ENCODE measurements around the gene LRWD1.
A peak's percentile ranks its signal among the peaks of the same experiment; 100 is the strongest.
"Not testable (repeated sequence)": the region's sequence is repeated elsewhere in the genome, so short reads cannot be mapped to it uniquely, and the experiment has no call there.

LRWD1 gene

DNA sequence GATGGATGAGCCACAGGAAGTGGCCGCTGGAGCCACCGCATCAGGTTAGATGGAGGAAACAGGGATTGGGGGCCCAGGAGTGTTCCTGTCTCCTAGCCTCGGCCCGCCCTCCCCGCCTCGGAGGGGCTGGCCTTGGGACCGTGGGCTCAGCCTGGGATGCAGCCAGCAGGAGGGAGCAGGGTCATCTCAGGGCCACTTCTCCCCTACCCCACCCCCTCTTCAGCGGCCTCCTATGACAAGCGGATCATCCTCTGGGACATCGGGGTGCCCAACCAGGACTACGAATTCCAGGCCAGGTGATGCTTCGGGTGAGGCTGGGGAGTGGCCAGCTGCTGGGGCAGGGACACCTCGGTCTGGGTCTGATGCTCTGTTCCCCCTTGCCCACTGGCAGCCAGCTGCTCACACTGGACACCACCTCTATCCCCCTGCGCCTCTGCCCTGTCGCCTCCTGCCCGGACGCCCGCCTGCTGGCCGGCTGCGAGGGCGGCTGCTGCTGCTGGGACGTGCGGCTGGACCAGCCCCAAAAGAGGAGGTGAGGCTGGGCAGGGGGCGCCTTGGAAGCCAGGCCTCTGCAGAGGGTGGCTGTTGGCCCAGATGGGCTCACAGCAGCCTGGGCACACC, 4.7 kb downstream of the LRWD1 start:
- DNase-seq: no peak

DNA sequence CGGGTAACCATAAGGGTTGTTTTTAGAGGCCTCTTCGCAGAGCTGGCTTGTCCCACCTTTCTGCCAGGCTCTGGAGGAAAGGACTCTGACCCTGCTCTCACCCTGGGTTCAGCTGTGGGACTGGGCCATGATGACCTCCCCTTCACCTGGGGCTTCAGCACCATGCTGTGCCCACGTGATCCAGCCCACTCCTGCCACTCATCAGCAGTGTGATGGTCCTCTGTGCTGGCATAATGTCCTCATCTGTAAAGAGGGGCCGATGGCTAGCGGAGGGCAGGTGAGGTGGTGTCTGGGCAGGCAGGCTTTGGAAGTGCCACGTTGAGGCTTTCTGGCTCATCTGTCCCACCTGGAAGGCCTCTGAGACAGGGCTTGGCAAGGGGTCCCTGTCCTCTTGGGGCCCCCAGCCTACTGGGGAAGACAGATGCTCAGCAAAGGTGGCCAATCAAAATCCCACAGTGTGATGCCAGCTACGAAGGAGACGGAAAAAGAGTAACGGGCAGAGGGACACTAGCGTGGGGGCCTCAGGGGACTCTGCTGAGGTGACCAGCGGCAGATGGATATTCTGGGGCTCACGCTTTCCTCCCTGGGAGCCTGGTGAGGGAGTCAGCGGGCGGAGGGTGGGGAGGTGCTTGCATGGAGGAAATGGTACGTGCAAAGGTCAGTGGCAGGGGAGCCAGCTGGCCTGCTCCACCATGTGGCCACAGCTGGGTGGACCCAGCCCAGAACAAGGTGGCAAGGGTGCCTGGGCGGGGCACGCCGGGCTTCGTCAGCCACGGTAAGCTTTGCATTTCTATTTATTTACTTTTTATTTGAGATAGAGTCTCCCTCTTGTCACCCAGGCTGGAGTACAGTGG, 5.4 kb downstream of the LRWD1 start:
- DNase-seq: no peak

DNA sequence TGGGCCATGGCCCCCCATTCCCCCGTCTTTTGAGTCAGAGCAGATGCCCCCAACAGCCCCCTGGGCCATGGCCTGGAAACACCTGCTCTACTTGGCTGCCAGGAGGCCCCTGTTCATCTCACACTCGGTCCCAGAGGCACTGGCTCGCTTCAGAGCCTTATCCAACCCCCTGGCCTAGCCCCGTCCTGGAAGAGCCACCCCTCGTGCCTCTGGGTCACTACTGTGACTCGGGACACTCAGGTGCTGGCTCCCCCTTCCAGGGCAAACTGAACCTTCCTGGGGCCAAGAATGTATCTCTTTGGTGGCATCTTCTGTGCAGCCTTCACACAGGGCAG, 7.0 kb downstream of the LRWD1 start:
- no peak for DNase-seq

DNA sequence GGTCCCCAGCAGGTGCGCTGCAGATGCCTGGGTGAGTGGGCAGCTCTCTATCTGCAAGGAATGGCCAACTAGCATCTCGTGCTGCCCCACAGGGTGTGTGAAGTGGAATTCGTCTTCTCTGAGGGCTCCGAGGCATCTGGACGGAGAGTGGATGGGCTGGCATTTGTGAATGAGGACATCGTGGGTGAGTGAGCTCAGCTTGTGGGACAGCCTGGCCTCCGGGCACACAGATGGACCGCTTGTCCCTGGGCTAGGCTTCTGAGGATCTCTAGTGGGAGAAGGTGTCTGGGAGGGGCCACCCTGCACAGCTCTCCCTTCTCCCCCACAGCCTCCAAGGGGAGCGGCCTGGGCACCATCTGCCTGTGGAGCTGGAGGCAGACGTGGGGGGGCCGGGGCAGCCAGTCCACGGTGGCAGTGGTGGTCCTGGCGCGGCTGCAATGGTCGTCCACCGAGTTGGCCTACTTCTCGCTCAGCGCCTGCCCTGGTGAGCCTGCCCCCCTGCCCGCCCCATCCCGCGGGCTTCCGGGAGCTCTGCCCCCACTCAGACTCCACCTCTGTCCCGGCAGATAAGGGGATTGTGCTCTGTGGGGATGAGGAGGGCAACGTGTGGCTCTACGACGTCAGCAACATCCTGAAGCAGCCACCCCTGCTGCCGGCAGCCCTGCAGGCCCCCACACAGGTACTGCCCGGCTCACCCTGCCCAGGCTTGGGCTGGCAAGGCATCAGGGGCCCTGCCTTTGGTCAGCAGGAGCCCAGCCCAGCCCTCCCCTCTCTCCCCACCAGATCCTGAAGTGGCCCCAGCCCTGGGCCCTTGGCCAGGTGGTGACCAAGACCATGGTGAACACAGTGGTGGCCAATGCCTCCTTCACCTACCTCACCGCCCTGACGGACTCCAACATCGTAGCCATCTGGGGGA, 7.6 kb downstream of the LRWD1 start:
- no peak for DNase-seq

DNA sequence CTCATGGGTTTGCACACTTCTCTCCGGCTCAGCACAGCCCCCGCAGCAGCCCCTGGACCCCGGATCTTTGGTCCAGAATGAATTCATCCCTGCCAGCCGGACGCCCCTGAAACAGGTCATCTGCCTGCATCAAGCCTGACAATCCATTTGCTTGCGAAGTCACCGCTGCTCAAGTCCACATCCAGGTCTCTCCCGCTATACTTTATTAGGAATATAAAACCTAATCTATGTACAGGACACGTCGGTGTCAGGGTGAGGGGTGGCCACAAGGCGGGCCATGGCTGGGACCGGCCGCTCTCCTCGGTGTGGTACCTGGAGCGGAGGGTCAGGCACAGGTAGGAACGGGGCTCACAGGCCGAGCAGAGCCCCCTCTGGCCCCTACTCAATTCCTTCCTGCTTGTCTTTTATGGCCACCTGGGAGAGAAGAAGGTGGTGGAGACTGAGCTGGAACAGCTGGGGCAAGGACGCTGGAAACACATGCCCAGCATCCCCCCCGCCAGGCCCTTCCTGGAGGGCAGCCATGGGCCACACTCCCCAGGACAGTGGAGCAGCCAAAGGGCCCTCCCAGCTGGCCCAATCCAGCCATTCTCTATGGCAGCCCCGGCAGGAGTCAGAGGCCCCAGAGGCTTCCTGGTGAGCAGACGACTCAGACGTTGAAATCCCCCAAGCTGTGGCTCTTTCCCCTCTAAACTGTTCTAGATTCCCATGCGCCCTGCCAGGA, 8.6 kb downstream of the LRWD1 start:
- DNase-seq: no peak

DNA sequence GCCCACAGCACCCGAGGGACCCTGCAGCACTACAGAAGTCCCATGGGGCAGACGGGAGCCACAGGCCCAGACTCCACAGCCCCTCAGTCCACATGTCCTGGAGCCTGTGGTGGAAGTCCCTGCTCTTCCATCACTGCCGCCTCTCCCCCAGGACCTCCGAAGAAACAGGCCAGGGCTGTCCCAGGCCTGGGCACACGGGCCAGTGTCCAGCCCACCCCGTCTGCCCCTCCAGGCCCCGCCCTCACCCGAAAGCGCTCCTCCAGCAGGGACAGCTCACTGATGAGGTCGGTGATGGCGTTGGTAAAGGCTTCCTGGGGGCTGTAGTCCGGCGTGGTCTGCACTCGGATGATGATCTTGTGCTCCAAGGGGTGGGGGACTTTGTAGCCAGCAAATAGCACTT, 9.3 kb downstream of the LRWD1 start:
- DNase-seq: not testable (repeated sequence)

DNA sequence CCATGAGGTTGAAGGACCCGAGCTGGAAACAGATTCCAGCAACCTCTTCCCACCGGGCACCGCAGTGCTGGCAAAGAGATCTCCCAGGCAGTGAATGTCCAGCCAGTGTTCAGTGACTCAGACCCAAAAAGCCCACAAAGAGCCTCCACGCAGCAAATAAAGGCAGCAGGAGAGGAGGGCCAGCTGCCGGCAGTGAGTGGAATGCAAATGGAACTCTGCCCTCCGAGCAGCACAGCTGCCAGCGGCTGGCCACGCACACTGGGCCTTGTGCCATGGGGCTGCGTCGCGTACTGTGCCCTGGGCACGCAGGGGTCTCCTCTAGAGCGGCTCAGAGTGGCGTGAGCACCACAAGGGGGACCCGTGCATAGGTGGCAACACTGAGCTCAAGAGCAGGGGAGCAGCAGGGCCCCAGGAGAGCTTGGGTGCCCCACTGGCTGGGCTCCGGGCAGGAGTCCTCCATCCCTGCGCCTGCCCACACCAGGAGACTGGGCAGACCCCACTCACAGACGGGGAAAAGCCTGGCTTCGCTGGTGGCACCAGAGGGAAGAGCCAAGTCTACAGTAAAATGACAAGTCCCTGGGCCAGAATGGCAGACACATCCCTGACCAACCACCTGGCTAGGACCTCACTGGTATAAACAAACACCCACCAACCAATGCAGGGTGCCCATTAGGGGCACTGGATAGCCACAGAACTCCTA, 10.1 kb downstream of the LRWD1 start:
- DNase-seq: not testable (repeated sequence)

DNA sequence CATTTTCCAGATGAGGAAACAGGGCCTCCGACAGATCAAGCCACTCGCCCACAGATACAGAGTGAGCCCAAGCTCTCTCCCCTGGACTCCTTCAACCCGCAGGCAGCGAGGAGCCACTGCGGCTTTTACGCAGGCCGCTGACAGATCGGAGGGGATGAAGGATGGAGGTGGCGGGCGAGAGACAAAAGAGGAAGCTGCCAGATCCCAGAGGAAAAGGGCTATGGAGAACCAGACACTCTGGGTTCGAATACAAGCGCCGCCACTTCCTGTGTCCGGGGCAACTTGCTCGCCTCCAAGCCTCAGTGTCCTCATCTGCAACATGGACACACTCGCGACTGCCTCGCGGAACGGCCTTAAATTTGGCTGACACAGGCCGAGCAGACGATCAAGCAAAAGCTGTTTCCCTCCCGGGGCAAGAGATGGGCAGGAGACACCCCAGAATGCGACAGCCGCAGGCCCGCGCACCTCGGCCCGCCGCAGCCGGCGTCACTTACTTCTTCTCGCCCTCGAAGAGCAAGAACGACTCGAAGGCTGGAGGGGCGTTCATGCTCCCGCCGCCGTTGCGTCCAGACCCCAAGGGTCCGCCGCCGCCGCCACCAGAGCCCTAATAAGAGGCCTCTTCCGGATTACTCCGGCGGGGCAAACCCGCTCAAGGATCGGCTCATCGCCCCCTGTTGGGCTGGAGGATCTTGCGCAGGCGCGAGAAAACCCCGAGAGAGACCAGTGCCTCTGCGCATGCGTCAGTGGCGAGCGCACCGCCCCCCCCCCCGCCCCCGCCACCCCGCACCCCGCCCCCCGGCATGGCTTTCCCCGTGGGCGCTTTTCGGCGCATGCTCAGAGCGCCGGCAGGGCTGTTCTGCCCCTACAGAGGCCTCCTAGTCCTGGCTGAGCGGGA, 13.8 kb downstream of the LRWD1 start, which contains the start of gene POLR2J:
POLR2J (minus strand) TSS at position 609 of the 895 bp plus-strand sequence; CDS start at position 547, 62 bp downstream.
- peak; percentile 87 for DNase-seq

DNA sequence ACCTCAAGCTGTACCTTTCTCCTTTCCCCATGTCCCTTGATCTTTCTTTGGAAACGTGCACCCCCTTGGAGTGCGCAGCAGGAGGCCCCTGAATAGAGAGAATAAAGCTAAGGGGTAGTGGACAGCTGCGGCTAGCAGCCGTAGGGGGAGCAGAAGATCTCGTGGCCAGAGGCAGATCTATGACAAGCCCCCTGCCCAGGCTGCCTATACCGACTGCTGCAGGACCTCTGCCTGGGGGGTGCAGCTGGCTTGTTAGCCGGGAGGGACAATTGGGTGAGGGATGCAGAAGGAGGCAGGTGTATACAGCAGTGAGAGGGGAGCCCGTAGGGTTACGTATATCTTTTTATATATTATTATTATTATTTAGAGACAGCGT, 14.4 kb downstream of the LRWD1 start:
- DNase-seq: not testable (repeated sequence)

DNA sequence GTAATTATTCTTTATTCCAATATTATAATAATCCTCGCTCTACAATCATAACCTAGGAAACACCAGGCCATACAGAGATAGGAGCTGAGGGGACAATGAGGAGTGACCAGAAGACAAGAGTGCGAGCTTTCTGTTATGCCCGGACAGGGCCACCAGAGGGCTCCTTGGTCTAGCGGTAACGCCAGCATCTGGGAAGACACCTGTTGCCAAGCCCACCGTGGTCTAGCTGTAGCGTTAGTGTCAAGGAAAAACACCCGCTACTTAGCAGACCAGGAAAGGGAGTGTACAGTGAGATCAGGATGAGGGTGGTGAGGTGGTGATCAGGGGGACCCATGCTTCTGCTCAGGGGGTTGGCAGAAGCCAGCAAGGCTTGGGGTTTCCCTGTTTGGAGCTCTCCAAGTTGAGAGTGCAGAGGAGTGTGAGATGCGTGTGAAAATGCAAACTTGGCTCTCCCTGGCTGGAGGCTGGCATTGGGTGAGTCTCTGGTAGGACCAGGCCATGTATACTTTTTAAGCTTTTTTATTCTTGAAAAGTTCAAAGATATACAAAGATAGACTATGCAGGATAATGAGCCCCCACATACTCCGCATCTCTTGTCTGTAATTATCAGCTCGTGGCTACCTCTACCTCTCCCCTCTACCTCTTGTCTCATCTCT, 15.3 kb downstream of the LRWD1 start:
- DNase-seq: not testable (repeated sequence)

DNA sequence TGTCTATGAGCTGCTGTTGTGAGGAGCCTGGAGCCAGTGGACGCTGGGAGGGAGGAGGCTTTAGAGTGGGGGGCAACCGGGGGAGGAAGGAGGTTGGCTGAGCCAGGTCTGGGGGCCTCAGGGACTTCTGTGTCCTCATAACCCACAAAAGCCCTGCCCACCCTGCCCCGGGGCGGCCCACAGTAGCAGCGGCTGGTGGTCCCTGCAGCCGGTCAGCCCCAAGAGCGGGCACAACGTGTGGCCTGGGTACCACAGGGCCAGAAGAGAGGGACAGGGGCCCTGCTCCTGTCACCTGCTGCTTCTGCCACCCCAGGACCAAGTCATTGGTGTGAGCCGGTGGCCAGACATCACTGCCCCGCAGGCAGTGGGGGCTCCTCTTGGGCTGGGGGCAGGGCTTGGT, 17.2 kb downstream of the LRWD1 start:
- not testable (repeated sequence) for DNase-seq

DNA sequence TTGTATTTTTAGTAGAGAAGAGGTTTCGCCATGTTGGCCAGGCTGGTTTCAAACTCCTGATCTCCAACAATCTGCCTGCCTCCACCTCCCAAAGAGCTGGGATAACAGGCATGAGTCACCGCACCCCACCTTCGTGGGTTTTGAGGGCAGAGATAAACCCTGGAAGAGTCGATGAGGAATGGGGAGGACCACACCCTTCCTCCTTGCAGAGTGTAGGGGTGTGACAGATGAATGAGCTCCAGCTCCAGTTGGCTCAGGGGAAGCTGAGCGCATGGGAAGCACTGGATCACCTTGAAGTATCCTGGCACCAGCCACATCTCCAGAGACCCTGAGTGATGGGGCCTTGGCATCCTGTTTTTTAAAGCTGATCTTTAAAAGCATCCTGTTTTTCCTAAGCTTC, 19.5 kb downstream of the LRWD1 start:
- DNase-seq: not testable (repeated sequence)

DNA sequence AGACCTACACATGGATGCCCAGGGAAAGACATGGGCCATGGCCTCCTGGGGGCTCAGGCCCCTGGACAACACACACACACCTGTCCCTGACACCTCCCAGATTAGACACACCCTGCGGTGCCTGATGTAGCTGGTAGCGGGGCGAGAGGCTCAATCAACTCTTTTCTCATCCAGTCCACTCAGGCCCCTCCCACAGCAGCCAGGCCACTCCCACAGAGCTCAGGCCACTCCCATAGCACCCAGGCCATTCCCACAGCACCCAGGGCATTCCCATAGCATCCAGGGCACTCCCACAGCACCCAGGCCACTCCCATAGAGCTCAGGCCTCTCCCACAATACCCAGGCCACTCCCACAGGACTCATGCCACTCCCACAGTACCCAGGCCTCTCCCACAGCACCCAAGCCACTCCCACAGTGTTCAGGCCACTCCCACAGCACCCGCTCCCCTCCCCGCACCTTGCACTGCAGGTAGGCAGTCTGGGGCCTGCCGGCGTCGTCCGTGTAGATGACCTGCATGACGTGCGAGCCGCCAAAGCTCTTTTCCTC, 25.8 kb downstream of the LRWD1 start:
- not testable (repeated sequence) for DNase-seq

DNA sequence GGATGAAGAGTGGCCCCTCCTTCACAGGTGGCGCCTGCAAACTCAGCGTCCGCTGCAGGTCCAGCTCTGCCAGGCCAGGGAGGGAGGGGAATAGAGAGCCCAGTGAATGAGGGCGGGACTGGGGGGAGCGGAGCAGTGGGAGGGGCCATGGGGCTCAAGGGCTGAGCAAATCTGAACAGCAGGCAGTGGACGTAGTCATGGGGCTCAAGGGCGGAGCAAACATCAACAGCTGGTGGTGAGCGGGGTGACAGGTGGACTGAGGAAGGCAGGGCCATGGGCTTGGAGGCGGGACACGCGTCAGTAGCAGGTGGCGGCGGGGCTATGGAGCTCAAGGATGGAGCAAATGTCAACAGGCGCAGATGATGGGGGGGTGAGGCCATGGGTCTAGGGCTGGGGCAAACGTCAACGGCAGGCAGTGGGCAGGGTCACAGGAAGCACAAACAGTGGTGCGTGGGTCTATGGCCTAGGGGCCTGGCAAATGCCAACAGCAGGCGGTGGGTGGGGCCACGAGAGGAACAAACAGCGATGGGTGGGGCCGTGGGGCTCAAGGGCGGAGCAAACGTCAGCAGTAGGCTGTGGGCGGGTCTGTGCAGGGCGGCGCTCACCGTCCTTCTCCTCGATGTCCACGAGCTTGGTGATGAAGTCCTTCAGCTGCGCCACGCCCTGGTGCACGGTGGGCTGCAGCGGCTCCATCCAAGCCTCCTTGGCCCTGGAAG, 28.6 kb downstream of the LRWD1 start:
- not testable (repeated sequence) for DNase-seq

DNA sequence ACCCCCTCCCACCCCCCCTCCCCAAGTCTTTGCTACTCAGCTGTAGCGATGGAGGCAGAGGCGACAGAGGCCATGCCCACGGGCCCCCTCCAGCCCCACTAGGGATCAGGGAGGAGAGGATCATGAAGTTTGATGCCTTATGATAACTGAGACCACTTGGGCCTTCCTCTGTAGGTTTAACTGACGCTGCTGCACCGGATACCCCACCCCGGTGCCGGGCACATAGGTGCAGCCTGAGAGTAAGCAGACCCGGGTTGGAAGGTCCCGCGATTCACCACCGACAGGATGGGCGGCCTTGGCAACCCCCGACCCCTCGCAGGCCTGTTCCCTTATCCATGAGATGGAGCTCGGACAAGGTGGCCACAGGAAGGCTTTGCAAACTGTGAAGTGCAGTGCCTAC, 29.2 kb downstream of the LRWD1 start:
- not testable (repeated sequence) for DNase-seq

DNA sequence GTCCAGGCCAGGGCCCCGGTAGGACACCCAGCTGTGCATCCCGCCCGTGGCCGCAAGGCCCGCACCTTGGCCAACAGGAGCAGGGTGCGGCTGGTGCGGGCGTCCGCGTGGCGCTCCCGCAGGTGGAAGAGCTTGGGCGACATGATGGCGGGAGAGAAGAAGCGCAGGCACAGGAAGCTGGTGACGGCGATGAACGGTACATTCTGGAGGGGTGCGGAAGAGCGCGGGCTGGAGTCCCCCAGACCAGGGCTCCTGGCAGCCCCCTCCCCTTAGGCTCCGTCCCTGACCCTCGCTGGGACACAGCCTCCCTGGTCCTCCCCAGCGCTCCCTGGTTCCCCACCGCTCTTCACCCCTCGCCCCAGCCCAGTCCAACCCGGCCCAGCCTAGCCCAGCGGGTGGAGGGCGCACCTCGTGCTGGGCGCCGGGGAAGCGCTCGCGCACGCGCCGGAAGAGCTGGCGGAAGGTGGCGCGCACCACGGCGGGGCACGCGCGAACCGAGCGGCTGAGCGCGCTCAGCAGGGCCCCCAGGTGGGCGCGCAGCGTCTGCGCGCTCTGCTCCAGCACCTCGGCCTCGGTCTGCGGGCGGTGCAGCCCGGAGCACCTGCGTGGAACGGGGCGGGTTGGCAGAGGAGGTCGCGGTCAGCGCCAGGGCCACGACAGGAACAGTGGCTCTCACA, 29.8 kb downstream of the LRWD1 start:
- DNase-seq: not testable (repeated sequence)

DNA sequence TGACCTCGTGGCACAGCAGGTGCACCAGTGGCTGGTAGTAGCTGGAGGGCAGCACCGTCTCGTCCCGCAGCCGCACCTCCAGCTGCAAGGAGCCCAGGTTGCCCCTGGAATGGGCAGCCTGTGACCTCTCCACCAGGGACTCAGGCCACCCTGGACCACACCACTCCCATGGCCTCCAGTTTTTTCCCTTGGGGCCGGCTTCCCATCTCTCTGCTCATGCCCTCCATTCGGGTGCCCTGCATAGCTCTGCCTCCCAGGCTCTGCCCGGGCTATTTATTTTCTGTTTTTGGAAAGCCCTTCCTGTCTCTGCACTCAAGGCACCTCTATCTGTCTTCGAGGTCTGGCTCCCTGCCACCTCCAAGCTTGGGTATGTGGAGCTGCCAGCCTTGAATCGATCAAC, 32.1 kb downstream of the LRWD1 start:
- peak; percentile 24 for DNase-seq

DNA sequence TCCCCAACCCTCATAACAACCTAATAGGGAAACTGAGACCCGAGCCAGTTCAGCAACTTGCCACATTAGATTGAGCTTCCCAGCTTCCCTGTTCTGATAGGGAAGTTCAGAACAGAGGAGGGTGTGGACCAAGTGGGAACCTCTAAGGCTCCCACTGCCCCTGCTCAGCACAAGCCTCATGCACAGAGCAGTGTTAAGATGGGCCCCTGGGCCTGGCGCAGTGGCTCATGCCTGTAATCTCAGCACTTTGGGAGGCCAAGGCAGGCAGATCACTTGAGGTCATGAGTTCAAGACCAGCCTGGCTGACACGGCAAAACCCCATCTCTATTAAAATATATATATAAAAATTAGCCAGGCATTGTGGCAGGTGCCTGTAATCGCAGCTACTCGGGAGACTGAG, 32.5 kb downstream of the LRWD1 start:
- DNase-seq: not testable (repeated sequence)

DNA sequence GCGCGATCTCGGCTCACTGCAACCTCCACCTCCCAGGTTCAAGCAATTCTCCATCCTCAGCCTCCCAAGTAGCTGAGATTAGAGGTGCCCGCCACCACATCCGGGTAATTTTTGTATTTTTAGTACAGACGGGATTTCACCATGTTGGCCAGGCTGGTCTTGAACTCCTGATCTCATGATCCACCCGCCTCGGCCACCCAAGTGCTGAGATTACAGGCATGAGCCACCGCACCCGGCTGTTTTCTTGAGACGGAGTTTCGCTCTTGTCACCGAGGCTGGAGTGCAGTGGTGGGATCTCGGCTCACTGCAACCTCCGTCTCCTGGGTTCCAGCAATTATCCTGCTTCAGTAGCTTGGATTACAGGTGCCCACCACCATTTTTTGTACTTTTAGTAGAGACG, 33.5 kb downstream of the LRWD1 start:
- DNase-seq: not testable (repeated sequence)
